C4-2B (cell line): ENCODE data around the gene CEL.

Experiments
- CTCF ChIP-seq: fragments of 450-650 bp; conservative IDR thresholded peaks from 2 replicates; pipeline ENCODE4 v1.5.1; 2017; ENCODE audit warnings: mild to moderate bottlenecking
- ZFX ChIP-seq: fragments of 450-650 bp; IDR thresholded peaks from 2 replicates; pipeline ENCODE4 v1.6.1; 2017

GRCh38 chr9:133090752-133091385 lies 29.1 kb downstream of the CEL start:
- no peak for TF ChIP-seq CTCF
- TF ChIP-seq ZFX = no peak
